WTC11 (cell line): ENCODE measurements around the gene ARHGAP6.

Experiments used
- CREM ChIP-seq: sonication (generic); formaldehyde crosslinking; IDR thresholded peaks from 2 replicates; pipeline ENCODE4 v1.8.1; 2022; ENCODE audit warnings: mild to moderate bottlenecking, missing genetic modification reagents, moderate library complexity
- ERG ChIP-seq: fragments of 250-450 bp; sonication (Bioruptor Pico); IDR thresholded peaks from 2 replicates; pipeline ENCODE4 v1.8.0; 2021; ENCODE audit warnings: mild to moderate bottlenecking
- MXD4 ChIP-seq: fragments of 250-450 bp; sonication (Bioruptor Pico); IDR thresholded peaks from 2 replicates; pipeline ENCODE4 v1.8.0; 2021; ENCODE audit warnings: mild to moderate bottlenecking, moderate library complexity, borderline replicate concordance
- RELA ChIP-seq: sonication (generic); formaldehyde crosslinking; IDR thresholded peaks from 2 replicates; pipeline ENCODE4 v1.8.1; 2022; ENCODE audit warnings: missing genetic modification reagents, mild to moderate bottlenecking, borderline replicate concordance
- SP1 ChIP-seq: sonication (generic); formaldehyde crosslinking; conservative IDR thresholded peaks from 2 replicates; pipeline ENCODE4 v1.8.1; 2022; ENCODE audit warnings: missing genetic modification reagents
- ZNF512 ChIP-seq: sonication (generic); formaldehyde crosslinking; IDR thresholded peaks from 2 replicates; pipeline ENCODE4 v1.8.1; 2022; ENCODE audit warnings: missing genetic modification reagents, borderline replicate concordance
- TF ChIP-seq, protein P1 (sequence below): fragments of 200-600 bp; IDR thresholded peaks from 2 replicates; pipeline ENCODE4 v1.8.0; 2022; ENCODE audit warnings: antibody characterized with exemption
- TF ChIP-seq, protein P2 (sequence below): sonication (generic); formaldehyde crosslinking; IDR thresholded peaks from 2 replicates; pipeline ENCODE4 v1.8.1; 2023; ENCODE audit warnings: mild to moderate bottlenecking, missing genetic modification reagents, moderate library complexity
- TF ChIP-seq, protein P3 (sequence below): sonication (generic); formaldehyde crosslinking; IDR thresholded peaks from 2 replicates; pipeline ENCODE4 v1.8.0; 2023; ENCODE audit warnings: missing genetic modification reagents, mild to moderate bottlenecking, borderline replicate concordance

DNA sequence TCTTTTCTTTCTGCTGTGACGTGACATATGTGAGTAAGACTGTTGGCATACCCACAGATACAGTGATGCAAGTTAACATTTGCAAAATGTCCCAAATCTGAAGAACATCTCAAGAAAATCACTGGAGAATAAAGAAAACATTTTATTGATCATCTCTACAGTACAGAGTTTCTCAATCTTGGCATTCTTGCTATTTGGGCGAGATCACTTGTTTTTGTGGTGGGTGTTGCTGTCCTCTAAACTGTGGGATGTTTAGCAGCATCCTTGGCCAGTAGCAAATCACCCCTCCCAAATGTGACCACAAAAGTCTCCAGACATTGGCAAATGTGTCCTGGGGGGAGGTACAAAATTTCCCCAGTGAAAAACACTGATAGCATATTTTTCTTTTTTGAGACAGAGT, 343.7 kb downstream of the ARHGAP6 start:
- TF ChIP-seq RELA (CRISPR knock-in tag) (no peak), MXD4 (CRISPR knock-in tag) (no peak), CREM (CRISPR knock-in tag) (no peak), ERG (no peak), SP1 (CRISPR knock-in tag) (no peak), ZNF512 (CRISPR knock-in tag) (no peak)
- TF ChIP-seq, protein P1, sequence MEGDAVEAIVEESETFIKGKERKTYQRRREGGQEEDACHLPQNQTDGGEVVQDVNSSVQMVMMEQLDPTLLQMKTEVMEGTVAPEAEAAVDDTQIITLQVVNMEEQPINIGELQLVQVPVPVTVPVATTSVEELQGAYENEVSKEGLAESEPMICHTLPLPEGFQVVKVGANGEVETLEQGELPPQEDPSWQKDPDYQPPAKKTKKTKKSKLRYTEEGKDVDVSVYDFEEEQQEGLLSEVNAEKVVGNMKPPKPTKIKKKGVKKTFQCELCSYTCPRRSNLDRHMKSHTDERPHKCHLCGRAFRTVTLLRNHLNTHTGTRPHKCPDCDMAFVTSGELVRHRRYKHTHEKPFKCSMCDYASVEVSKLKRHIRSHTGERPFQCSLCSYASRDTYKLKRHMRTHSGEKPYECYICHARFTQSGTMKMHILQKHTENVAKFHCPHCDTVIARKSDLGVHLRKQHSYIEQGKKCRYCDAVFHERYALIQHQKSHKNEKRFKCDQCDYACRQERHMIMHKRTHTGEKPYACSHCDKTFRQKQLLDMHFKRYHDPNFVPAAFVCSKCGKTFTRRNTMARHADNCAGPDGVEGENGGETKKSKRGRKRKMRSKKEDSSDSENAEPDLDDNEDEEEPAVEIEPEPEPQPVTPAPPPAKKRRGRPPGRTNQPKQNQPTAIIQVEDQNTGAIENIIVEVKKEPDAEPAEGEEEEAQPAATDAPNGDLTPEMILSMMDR = no peak
- TF ChIP-seq, protein P2, sequence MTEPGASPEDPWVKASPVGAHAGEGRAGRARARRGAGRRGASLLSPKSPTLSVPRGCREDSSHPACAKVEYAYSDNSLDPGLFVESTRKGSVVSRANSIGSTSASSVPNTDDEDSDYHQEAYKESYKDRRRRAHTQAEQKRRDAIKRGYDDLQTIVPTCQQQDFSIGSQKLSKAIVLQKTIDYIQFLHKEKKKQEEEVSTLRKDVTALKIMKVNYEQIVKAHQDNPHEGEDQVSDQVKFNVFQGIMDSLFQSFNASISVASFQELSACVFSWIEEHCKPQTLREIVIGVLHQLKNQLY (CRISPR knock-in tag) = no peak
- TF ChIP-seq, protein P3, sequence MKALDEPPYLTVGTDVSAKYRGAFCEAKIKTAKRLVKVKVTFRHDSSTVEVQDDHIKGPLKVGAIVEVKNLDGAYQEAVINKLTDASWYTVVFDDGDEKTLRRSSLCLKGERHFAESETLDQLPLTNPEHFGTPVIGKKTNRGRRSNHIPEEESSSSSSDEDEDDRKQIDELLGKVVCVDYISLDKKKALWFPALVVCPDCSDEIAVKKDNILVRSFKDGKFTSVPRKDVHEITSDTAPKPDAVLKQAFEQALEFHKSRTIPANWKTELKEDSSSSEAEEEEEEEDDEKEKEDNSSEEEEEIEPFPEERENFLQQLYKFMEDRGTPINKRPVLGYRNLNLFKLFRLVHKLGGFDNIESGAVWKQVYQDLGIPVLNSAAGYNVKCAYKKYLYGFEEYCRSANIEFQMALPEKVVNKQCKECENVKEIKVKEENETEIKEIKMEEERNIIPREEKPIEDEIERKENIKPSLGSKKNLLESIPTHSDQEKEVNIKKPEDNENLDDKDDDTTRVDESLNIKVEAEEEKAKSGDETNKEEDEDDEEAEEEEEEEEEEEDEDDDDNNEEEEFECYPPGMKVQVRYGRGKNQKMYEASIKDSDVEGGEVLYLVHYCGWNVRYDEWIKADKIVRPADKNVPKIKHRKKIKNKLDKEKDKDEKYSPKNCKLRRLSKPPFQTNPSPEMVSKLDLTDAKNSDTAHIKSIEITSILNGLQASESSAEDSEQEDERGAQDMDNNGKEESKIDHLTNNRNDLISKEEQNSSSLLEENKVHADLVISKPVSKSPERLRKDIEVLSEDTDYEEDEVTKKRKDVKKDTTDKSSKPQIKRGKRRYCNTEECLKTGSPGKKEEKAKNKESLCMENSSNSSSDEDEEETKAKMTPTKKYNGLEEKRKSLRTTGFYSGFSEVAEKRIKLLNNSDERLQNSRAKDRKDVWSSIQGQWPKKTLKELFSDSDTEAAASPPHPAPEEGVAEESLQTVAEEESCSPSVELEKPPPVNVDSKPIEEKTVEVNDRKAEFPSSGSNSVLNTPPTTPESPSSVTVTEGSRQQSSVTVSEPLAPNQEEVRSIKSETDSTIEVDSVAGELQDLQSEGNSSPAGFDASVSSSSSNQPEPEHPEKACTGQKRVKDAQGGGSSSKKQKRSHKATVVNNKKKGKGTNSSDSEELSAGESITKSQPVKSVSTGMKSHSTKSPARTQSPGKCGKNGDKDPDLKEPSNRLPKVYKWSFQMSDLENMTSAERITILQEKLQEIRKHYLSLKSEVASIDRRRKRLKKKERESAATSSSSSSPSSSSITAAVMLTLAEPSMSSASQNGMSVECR (CRISPR knock-in tag) = no peak
